Immature natural killer cell (primary cell): ENCODE measurements around the gene CEP89. TPM values are rescaled to one million over a fixed set of nuclear protein-coding genes. Genes with fewer than 3 reads are reported as not detected.
"Not testable (repeated sequence)": the region's sequence is repeated elsewhere in the genome, so short reads cannot be mapped to it uniquely, and the experiment has no call there.

Source experiments
- DNase-seq, 3 donors: peaks; one replicate each; pipeline ENCODE4 v3.0.0; 2022; ENCODE audit warnings: mixed read lengths in 1 of 3
- H3K27ac Mint-ChIP-seq, 6 donors: one replicate each; pipeline ENCODE4 v1.8.0; 2020; ENCODE audit warnings: mixed read lengths in 6 of 6, mild to moderate bottlenecking in 5 of 6, inconsistent platforms in 4 of 6, moderate library complexity in 3 of 6
- H3K27me3 Mint-ChIP-seq, 3 donors: one replicate each; pipeline ENCODE4 v1.8.0; 2020 to 2021; ENCODE audit warnings: low read depth in 3 of 3, mild to moderate bottlenecking in 3 of 3, mixed read lengths in 3 of 3, moderate library complexity in 3 of 3, inconsistent platforms in 1 of 3
- H3K36me3 Mint-ChIP-seq, 3 donors: one replicate each; pipeline ENCODE4 v1.8.0; 2020; ENCODE audit warnings: mixed read lengths in 3 of 3, inconsistent platforms in 2 of 3, mild to moderate bottlenecking in 2 of 3
- H3K4me1 Mint-ChIP-seq, 2 donors: one replicate each; pipeline ENCODE4 v1.8.0; 2020; ENCODE audit warnings: inconsistent platforms in 2 of 2, mild to moderate bottlenecking in 2 of 2, mixed read lengths in 2 of 2, moderate library complexity in 1 of 2
- H3K4me3 Mint-ChIP-seq, 5 donors: one replicate each; pipeline ENCODE4 v1.8.0; 2020; ENCODE audit warnings: mild to moderate bottlenecking in 5 of 5, mixed read lengths in 5 of 5, inconsistent platforms in 3 of 5, moderate library complexity in 3 of 5
- H3K9me3 Mint-ChIP-seq, 6 donors: one replicate each; pipeline ENCODE4 v1.8.0; 2020; ENCODE audit warnings: mild to moderate bottlenecking in 6 of 6, mixed read lengths in 6 of 6, inconsistent platforms in 4 of 6, moderate library complexity in 3 of 6
- polyA plus RNA-seq, 3 donors: library from polyadenylated mRNA; unstranded; fragments of 300-500 nt; fragmentation: Illumina TruSeq; gene quantifications; one replicate each; pipeline ENCODE4 v1.2.3, GENCODE V29; 2021

Gene CEP89
- polyA plus RNA-seq, 3 donors from 2014 or later = 5.1 to 17.0 (median 11.4) TPM

DNA sequence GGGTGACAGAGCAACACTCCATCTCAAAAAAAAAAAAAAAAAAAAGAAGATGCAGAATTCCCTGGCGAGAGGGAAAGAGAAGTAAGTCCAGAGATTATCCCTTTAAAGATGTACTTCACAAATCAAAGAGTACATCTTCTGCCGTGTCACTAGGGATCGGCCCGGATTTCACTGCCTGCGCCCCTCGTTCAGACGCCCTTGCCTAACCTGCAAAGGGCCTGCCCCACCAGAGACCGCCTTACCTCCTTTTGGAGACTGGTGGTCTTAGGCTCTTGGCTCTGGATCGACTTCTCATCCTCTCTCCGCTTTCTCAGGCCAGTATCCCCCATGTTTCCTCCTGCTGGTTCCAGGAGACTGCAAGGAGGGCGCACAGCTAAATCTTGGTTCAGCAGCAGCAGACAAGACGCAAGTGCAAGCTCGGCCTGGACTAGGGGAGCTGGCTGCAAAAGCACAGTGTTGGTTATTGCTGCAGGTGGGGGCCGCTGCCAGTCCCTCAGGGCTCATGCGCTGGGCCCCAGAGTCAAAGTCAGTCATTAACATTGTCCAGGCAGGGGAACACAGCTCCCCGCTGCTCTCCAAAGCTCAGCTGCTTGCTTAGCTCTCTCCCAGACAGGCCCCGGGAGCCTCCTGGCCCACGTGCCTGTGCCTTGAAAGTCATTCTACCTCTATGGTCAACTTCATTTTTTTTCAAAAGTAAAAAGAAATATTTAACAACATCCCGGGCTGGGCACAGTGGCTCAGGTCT is 103.4 kb downstream of the CEP89 start:
- no peak overlapping the region for H3K27ac Mint-ChIP-seq
- no peak for DNase-seq
- no peaks in the 10 kb centered on the region for H3K4me1 Mint-ChIP-seq
- no peaks in the 10 kb centered on the region for H3K36me3 Mint-ChIP-seq
- H3K4me3 Mint-ChIP-seq = no peak overlapping the region
- no peaks in the 10 kb centered on the region for H3K27me3 Mint-ChIP-seq
- no peaks in the 10 kb centered on the region for H3K9me3 Mint-ChIP-seq

DNA sequence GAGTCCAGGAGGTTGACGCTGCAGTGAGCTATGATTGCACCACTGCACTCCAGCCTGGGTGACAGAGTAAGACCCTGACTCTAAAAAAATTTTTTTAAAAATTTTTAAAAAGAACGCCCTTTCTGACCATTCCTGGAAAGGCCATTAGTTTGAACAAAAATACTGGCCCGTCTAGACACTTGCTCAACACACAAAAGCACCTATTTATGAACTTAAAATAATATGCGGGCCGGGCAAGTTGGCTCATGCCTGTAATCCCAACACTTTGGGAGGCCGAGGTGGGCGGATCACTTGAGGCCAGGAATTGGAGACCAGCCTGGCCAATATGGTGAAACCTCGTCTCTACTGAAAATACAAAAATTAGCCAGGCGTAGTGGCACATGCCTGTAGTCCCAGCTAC is 104.3 kb downstream of the CEP89 start:
- H3K9me3 Mint-ChIP-seq, H3K4me3 Mint-ChIP-seq, H3K4me1 Mint-ChIP-seq, DNase-seq, H3K27ac Mint-ChIP-seq, H3K36me3 Mint-ChIP-seq, H3K27me3 Mint-ChIP-seq: not testable (repeated sequence)

DNA sequence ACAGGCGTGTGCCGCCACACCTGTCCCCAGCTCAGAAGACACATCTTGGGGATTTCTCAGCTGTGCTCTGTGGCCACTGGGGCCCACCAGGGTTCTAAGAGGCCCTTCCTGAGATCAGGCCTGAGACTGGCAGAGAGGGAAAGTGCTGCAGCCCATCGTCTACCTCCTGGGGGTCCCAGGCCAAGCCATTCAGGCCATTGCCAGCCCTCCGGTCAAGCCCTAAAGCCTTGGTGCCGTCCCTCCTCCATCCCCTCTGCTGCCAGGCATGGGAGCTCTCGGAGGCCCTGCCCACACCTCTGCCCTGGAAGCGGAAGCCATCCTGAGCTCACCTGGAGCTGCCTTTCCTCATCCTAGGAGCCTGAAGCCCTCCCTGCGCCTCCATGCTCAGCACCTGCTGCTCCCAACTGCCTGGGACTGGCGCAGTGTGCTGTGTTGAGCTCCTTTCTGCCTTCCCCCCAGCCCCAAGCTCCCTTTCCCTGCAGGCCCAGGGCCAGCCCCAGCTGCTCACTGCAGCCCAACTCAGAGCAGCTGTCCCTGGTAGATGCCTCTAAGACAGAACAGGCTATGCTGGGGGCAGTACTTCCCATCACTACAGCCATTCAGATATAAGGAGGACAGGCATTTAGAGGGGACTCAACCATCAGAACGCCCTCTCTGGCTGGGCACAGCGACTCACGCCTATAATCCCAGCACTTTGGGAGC is 105.0 kb downstream of the CEP89 start:
- Mint-ChIP-seq H3K4me1 (no peaks in the 10 kb centered on the region), H3K27me3 (no peaks in the 10 kb centered on the region), H3K27ac (no peak overlapping the region), H3K36me3 (no peaks in the 10 kb centered on the region), H3K9me3 (no peaks in the 10 kb centered on the region), H3K4me3 (no peak overlapping the region)
- DNase-seq = no peak

DNA sequence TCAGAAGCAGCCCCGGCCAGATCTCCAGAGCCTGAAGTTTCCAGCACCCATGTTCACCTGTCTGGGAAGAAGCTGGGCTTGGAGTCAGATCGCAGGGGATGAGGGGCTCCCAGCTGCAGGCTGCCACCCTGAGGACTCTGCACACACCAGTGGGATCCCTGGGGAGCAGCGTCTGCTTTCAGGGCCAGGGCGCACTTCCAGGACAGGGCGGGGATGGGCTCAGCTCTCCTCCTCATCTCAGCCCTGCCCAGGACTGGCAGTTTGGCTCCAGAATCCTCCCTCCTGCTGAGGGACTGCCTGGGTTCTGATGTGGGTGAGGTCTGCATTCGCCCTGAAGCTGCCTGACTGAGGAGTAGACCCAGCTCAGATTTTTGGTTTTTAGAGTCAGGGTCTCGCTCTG is 105.7 kb downstream of the CEP89 start:
- Mint-ChIP-seq H3K27ac (no peak overlapping the region), H3K27me3 (peaks cover 0 to 2% (median 0%) of the 10 kb centered on the region in 3 donors), H3K36me3 (no peaks in the 10 kb centered on the region), H3K9me3 (no peaks in the 10 kb centered on the region), H3K4me1 (no peaks in the 10 kb centered on the region), H3K4me3 (no peak overlapping the region)
- DNase-seq = no peak

DNA sequence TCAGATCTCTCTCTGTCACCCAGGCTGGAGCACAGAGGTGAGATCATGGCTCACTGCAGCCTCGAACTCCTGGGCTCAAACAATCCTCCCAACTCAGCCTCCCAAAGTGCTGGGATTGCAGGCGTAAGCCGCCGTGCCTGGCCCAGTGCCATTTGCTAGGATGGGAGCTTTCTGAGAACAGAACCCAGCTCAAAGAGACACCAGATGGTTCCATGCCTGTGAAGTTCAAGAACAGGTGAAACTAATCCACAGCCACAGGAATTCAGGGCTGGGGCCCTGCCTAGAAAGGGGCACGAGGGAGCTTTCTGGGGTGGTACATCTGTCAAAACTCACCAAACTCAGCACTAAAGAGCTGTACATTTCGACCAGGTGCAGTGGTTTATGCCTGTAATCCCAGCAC is 106.4 kb downstream of the CEP89 start:
- Mint-ChIP-seq H3K4me1 (no peaks in the 10 kb centered on the region), H3K9me3 (no peaks in the 10 kb centered on the region), H3K27me3 (peaks cover 0 to 2% (median 0%) of the 10 kb centered on the region in 3 donors), H3K36me3 (no peaks in the 10 kb centered on the region), H3K4me3 (no peak overlapping the region), H3K27ac (no peak overlapping the region)
- no peak for DNase-seq

DNA sequence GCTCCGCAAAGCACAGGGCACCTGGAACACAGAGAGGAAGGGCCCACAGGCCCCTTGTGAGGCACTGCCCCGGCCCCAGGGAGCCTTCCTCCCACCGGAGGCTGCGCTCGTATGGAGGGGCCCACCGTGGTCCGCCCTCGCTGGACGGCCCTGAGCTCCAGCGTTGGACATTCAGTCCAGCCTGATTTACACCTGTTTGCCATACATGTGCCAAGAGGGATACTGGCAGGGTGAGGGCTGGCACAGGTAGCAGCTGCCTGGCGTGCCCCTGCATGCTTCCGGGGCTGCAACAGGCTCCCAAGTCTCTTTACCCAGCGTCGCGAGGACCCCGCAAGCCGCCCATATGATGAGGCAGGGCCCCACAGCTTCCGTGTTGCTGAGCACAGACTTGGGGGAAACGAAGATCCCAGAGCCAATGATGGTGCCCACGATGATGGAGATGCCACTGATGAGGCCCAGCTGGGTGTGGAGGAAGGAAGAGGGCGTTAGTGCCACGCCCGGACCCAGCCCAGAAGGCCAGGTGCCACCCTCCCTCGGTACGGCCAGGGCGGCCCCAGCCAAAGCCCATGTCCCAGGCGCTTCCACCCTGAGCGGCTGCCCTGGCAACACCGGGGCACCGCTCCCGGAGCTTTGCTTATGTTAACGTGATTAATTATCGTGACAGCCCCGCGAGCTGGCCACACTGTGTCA is 107.3 kb downstream of the CEP89 start:
- Mint-ChIP-seq H3K27ac (no peak overlapping the region), H3K27me3 (peaks cover 0 to 2% (median 0%) of the 10 kb centered on the region in 3 donors), H3K4me1 (no peaks in the 10 kb centered on the region), H3K4me3 (no peak overlapping the region), H3K9me3 (no peaks in the 10 kb centered on the region), H3K36me3 (no peaks in the 10 kb centered on the region)
- no peak for DNase-seq

DNA sequence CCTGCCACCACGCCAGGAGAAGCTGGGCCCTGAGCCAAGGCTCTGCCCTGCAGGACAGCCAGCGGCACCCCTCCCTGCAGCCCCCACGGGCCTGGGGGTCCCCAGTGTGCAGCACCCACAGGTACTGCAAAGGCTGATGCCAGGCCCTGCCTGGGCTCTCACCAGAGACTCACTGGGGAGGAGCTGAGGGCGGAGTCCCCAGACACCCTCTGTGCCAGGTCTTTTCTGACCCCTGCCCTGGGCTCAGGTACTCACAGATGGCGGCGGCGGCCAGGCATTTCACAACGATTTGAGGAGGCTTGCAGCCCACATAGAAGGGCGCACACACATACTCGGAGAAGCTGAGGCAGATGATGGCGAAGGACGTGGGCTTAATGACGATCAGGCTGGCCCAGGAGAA is 107.9 kb downstream of the CEP89 start:
- Mint-ChIP-seq H3K4me1 (no peaks in the 10 kb centered on the region), H3K27ac (no peak overlapping the region), H3K9me3 (no peaks in the 10 kb centered on the region), H3K27me3 (peaks cover 0 to 2% (median 0%) of the 10 kb centered on the region in 3 donors), H3K4me3 (no peak overlapping the region), H3K36me3 (no peaks in the 10 kb centered on the region)
- DNase-seq = no peak

DNA sequence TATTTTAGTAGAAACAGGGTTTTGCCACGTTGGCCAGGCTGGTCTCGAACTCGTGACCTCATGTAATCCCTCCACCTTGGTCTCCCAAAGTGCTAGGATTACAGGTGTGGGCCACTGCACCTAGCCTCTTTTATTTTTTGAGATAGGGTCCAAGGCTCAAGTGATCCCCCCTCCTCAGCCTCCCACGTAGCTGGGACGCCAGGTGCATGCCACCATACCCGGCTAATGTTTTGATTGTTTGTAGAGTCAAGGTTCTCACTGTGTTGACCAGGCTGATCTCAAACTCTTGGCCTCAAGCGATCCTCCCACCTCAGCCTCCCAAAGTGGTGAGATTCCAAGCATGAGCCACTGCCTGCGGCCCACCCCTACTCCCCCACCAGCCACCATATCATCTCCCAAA is 108.5 kb downstream of the CEP89 start:
- Mint-ChIP-seq H3K36me3 (no peaks in the 10 kb centered on the region), H3K27me3 (peaks cover 0 to 2% (median 0%) of the 10 kb centered on the region in 3 donors), H3K4me3 (no peak overlapping the region), H3K4me1 (no peaks in the 10 kb centered on the region), H3K27ac (no peak overlapping the region), H3K9me3 (no peaks in the 10 kb centered on the region)
- no peak for DNase-seq

DNA sequence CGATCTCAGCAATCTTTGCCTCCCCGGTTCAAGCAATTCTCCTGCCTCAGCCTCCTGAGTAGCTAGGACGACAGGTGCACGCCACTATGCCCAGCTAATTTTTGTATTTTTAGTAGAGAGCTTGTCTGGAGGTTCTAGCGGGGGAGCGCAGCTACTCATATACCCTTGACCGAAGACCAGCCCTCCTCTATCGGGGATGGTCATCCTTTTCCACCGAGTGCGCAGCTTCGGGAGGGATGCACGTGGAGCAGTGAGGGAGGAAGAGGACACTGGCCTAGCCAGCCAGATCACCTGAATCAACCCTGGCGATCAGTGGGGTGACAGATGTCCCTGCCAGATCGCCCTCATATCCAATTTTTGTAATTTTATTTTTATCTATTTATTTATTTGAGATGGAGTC is 109.0 kb downstream of the CEP89 start:
- no peak overlapping the region for H3K27ac Mint-ChIP-seq
- peaks cover 0 to 2% (median 0%) of the 10 kb centered on the region in 3 donors for H3K27me3 Mint-ChIP-seq
- no peaks in the 10 kb centered on the region for H3K36me3 Mint-ChIP-seq
- H3K4me1 Mint-ChIP-seq = no peaks in the 10 kb centered on the region
- DNase-seq = no peak
- no peak overlapping the region for H3K4me3 Mint-ChIP-seq
- H3K9me3 Mint-ChIP-seq = no peaks in the 10 kb centered on the region

DNA sequence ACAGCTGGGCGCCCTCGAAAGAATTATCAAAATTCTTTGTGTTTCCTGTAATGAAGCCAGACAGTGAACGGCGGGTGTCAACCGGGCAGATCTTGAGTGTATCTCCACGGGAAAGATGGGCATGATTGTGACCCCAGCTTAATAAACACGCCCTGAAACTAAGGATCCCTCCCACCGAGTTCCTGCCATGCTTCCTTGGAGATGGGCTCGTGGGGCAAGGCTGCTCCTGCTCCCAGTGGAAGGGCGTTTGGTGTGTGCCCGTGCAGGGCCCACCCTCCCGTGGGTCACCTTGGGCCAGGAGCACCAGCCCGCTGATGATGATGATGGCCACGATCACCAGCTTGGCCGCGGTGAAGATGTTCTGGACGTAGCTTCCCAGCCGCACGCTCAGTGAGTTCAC is 109.6 kb downstream of the CEP89 start:
- DNase-seq = no peak
- no peaks in the 10 kb centered on the region for H3K9me3 Mint-ChIP-seq
- no peak overlapping the region for H3K27ac Mint-ChIP-seq
- no peak overlapping the region for H3K4me3 Mint-ChIP-seq
- no peaks in the 10 kb centered on the region for H3K36me3 Mint-ChIP-seq
- H3K27me3 Mint-ChIP-seq = peaks cover 0 to 2% (median 0%) of the 10 kb centered on the region in 3 donors
- no peaks in the 10 kb centered on the region for H3K4me1 Mint-ChIP-seq

DNA sequence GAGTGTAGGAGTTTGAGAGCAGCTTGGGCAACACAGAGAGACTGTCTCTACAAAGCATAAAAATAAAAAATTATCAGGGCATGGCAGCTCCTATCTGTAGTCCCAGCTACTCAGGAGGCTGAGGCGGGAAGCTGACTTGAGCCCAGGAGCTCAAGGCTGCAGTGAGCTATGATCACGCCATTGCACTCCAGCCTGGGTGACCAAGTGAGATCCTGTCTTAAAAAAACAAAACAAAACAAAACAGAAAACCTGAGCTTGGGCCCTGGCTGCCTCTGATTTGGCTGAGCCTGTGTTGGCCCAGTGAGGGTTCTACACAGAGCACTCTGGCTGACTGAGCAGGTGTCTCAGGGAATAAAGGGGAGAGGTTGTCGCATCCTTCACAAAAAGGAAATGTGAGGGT is 110.2 kb downstream of the CEP89 start:
- no peaks in the 10 kb centered on the region for H3K4me1 Mint-ChIP-seq
- no peak for DNase-seq
- no peaks in the 10 kb centered on the region for H3K9me3 Mint-ChIP-seq
- H3K4me3 Mint-ChIP-seq = no peak overlapping the region
- H3K27ac Mint-ChIP-seq = no peak overlapping the region
- no peaks in the 10 kb centered on the region for H3K36me3 Mint-ChIP-seq
- peaks cover 0 to 2% (median 0%) of the 10 kb centered on the region in 3 donors for H3K27me3 Mint-ChIP-seq

DNA sequence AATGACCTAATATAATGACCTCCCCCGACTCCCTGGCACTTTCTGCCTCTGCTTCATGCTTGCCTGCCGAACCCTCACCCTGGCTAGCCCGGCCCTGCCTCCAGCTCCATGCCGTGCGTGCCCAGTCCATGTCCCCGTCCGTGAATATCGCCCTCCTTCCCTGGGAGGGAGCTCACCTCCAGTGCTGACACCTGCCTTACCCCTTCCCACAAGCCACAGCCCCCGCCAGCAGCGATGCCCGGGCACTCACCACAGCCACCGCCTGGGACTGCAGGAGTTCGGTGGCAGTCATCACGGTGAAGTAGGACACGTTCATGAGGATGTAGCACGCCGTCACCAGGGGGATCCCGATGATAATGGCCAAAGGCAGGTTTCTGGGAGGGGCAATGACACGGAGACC is 112.2 kb downstream of the CEP89 start:
- H3K4me3 Mint-ChIP-seq = no peak overlapping the region
- H3K27me3 Mint-ChIP-seq = peaks cover 0 to 2% (median 0%) of the 10 kb centered on the region in 3 donors
- no peak for DNase-seq
- H3K9me3 Mint-ChIP-seq = no peaks in the 10 kb centered on the region
- no peaks in the 10 kb centered on the region for H3K4me1 Mint-ChIP-seq
- no peak overlapping the region for H3K27ac Mint-ChIP-seq
- H3K36me3 Mint-ChIP-seq = no peaks in the 10 kb centered on the region

DNA sequence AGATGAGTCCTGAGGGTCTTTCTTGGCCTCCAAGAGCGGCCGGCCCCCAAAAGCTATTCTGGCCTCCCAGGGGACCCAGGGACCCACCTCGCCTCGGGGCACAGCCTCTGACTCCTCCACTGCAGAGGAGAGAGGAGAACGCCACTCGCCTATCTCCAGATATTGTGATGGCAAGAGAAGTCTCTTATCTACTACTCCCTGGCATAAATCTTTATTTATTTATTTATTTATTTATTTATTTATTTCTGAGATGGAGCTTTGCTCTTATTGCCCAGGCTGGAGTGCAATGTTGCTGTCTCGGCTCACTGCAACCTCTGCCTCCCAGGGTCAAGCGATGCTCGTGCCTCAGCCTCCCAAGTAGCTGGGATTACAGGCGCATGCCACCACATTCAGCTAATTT is 113.2 kb downstream of the CEP89 start:
- Mint-ChIP-seq H3K9me3 (no peaks in the 10 kb centered on the region), H3K4me3 (no peak overlapping the region), H3K27ac (no peak overlapping the region), H3K27me3 (peaks cover 0 to 2% (median 0%) of the 10 kb centered on the region in 3 donors), H3K4me1 (no peaks in the 10 kb centered on the region), H3K36me3 (no peaks in the 10 kb centered on the region)
- DNase-seq = no peak

DNA sequence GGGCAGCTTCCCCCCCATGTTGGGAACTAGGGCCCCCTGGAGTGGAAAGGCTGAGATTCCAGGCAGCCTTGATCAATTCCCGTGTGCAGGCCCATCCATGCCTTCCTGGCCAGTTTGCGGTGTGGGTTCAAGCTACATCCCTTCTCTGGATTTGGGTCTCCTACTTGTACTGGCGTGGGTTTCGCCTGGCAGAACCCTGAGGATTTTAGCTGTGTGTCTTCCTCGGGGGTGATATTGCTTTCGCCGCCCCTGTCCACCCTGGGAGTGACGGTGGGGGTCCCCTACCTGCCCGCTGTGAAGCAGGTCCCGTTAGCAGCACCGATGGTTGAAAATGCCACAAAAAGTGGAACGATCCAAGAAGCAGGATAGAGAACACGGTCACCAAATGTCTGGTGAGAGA is 113.6 kb downstream of the CEP89 start:
- Mint-ChIP-seq H3K4me3 (no peak overlapping the region), H3K27ac (no peak overlapping the region), H3K4me1 (no peaks in the 10 kb centered on the region), H3K27me3 (peaks cover 0 to 2% (median 0%) of the 10 kb centered on the region in 3 donors), H3K36me3 (no peaks in the 10 kb centered on the region), H3K9me3 (no peaks in the 10 kb centered on the region)
- DNase-seq = no peak
